PFSK-1 (cell line): ENCODE data around the gene MTIF2.

Experiments
- FOXP2 ChIP-seq: optimal IDR thresholded peaks from 2 replicates; pipeline ENCODE3; 2011; ENCODE audit warnings: borderline replicate concordance, control low read depth, inconsistent platforms; ENCODE audit not compliant: insufficient read depth; ENCODE audit errors: extremely low read length, extremely low read depth
- POLR2AphosphoS5 ChIP-seq: IDR thresholded peaks from 2 replicates; pipeline ENCODE4 v1.6.1; 2012; ENCODE audit warnings: low read depth, mild to moderate bottlenecking, control low read depth, low read length, moderate library complexity
- REST ChIP-seq, 2 experiments: IDR thresholded peaks; 2 replicates each; pipeline versions ENCODE4 v1.6.1 to v1.8.0; 2011 to 2012; ENCODE audit warnings: low read depth in 2 of 2, low read length in 2 of 2, control low read depth in 1 of 2, inconsistent platforms in 1 of 2, mild to moderate bottlenecking in 1 of 2, moderate library complexity in 1 of 2; ENCODE audit not compliant: insufficient read depth in 1 of 2
- SIN3A ChIP-seq: IDR thresholded peaks from 2 replicates; pipeline ENCODE4 v1.6.1; 2012; ENCODE audit warnings: mild to moderate bottlenecking, low read length, moderate library complexity, borderline replicate concordance; ENCODE audit not compliant: insufficient read depth
- TAF1 ChIP-seq: IDR thresholded peaks from 2 replicates; pipeline ENCODE4 v1.6.1; 2012; ENCODE audit warnings: low read length, control low read depth, borderline replicate concordance; ENCODE audit not compliant: insufficient read depth

MTIF2 gene

GRCh38 chr2:55229221-55229620, 39.8 kb downstream of the MTIF2 start:
- TF ChIP-seq FOXP2 (no peak), REST (IDR thresholded peaks at IDR 0.05; ENCODE audit: insufficient read depth in 1 of 2, low read depth in 2 of 2, low read length in 2 of 2) (no peak), TAF1 (no peak), POLR2AphosphoS5 (no peak), SIN3A (no peak)

- TF ChIP-seq REST (IDR thresholded peaks at IDR 0.05; ENCODE audit: insufficient read depth in 1 of 2, low read depth in 2 of 2, low read length in 2 of 2) (no peak), FOXP2 (no peak), TAF1 (no peak), SIN3A (no peak), POLR2AphosphoS5 (no peak)
Measured at GRCh38 chr2:55228226-55228563, 40.8 kb downstream of the MTIF2 start.

GRCh38 chr2:55225481-55226020, 43.5 kb downstream of the MTIF2 start:
- TF ChIP-seq REST (IDR thresholded peaks at IDR 0.05; ENCODE audit: insufficient read depth in 1 of 2, low read depth in 2 of 2, low read length in 2 of 2) (no peak), SIN3A (no peak), FOXP2 (no peak), POLR2AphosphoS5 (no peak), TAF1 (no peak)

GRCh38 chr2:55224761-55225261, 44.2 kb downstream of the MTIF2 start:
- TF ChIP-seq TAF1 (no peak), POLR2AphosphoS5 (no peak), FOXP2 (no peak), SIN3A (no peak), REST (IDR thresholded peaks at IDR 0.05; ENCODE audit: insufficient read depth in 1 of 2, low read depth in 2 of 2, low read length in 2 of 2) (no peak)
